ENCODE measurements around the gene HOXB4. TPM values are rescaled to one million over a fixed set of nuclear protein-coding genes. Genes with fewer than 3 reads are reported as not detected.

HOXB4 gene
- total and polyA plus RNA-seq, 2 of the 4 experiments (the other 2 are of a cell fraction) = 2.0 to 8.5 TPM

DNA sequence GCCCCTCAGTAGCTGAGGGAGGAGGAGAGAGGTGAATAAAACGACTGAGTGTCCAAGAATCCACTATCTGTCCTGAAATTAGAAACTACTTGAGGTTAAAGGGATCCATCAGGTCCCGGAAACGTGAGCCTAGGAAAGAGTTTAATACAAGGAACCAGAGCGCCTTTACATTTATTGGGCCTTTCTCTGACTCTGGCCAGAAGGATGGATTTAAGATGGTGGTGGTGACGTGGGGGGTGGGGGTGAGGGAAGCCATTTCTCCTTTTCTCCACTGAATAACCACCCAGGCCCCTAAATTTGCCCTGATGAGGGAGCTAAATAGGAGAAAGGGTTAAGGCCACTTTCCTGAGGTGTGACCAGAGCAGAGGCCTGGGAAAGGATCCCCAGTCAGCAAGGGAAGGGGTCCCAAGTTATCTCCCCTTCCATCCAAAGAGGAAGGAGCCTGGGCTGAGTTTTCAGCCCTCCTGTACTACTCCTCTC lies 49.0 kb upstream of the HOXB4 start:
- no peak overlapping the region for H2BK20ac ChIP-seq (ENCODE audit: low read depth, low read length)
- ATAC-seq (ENCODE audit: low read depth) = no peak
- no peak overlapping the region for H2AFZ ChIP-seq (replicated peaks; ENCODE audit: low read length, poor library complexity)
- intact Hi-C loops (cut with micrococcal nuclease) (no loop called here), dilution Hi-C loops (cut with HindIII; ENCODE audit: low sequenced_read_pairs, unreplicated experiment) (no loop called here), in situ Hi-C loops (cut with MboI; ENCODE audit: low sequenced_read_pairs) (loop anchor here (10.0 kb wide), 1 partner anchor 462 kb away; no protein-coding TSS in a partner anchor)
- CTCF ChIA-PET = interaction anchor here (1.3 kb wide), 1 partner anchor 9 kb away, joined by 4 read pairs; no protein-coding TSS in a partner anchor
- H3K79me1 ChIP-seq (ENCODE audit: low read depth in 1 of 2, low read length in 2 of 2) = no peaks in the 10 kb centered on the region
- no peak overlapping the region for H2BK15ac ChIP-seq (ENCODE audit: low read depth, low read length)
- no peak overlapping the region for H2BK120ac ChIP-seq (ENCODE audit: low read depth, low read length)
- H3K27ac ChIP-seq (ENCODE audit: insufficient read depth, low read length) = no peak overlapping the region
- H3K23ac ChIP-seq (ENCODE audit: low read depth, low read length) = 0 out of 2 replicates have a peak overlapping the region, but pooled peaks have one; percentile 24
- no peak overlapping the region for H3K18ac ChIP-seq (ENCODE audit: low read depth, low read length)
- peaks cover 12% of the 10 kb centered on the region; the same call in 1 of the 2 replicates for H4K20me1 ChIP-seq (ENCODE audit: insufficient read depth, low read length)
- POLR2A ChIA-PET (ENCODE audit: unreplicated experiment) = no interaction called here
- H2AK9ac ChIP-seq (replicated peaks; ENCODE audit: low read depth, low read length, poor library complexity) = no peak overlapping the region
- no peaks in the 10 kb centered on the region for H3K36me3 ChIP-seq (ENCODE audit: control insufficient read depth, insufficient read depth, low read length)
- H4K8ac ChIP-seq (ENCODE audit: low read depth in 2 of 2, low read length in 2 of 2) = no peak overlapping the region
- BruUV-seq (replicated peaks) = no TSS peak
- no peak overlapping the region for H2AK5ac ChIP-seq (ENCODE audit: low read depth, low read length)
- no peak overlapping the region for H4K91ac ChIP-seq (ENCODE audit: insufficient read depth, low read depth, low read length)
- no peak overlapping the region for H3K56ac ChIP-seq (ENCODE audit: extremely low read depth, insufficient read depth, low read length)
- H3K9ac ChIP-seq (ENCODE audit: low read depth, low read length) = no peak overlapping the region
- DNase-seq = no peak
- H3K4ac ChIP-seq (ENCODE audit: low read depth, low read length) = no peak overlapping the region
- TF ChIP-seq FOS (IDR thresholded peaks at IDR 0.05; ENCODE audit: low read depth, low read length) (no peak), CEBPB (IDR thresholded peaks at IDR 0.05; ENCODE audit: low read depth, low read length) (no peak), RAD21 (IDR thresholded peaks at IDR 0.05; ENCODE audit: low read length) (no peak), BHLHE40 (IDR thresholded peaks at IDR 0.05; ENCODE audit: low read depth, low read length) (no peak)
- TF ChIP-seq, protein P1, sequence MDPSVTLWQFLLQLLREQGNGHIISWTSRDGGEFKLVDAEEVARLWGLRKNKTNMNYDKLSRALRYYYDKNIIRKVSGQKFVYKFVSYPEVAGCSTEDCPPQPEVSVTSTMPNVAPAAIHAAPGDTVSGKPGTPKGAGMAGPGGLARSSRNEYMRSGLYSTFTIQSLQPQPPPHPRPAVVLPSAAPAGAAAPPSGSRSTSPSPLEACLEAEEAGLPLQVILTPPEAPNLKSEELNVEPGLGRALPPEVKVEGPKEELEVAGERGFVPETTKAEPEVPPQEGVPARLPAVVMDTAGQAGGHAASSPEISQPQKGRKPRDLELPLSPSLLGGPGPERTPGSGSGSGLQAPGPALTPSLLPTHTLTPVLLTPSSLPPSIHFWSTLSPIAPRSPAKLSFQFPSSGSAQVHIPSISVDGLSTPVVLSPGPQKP (IDR thresholded peaks at IDR 0.05; ENCODE audit: borderline replicate concordance, low read depth, low read length) = no peak
- TF ChIP-seq, protein P2, sequence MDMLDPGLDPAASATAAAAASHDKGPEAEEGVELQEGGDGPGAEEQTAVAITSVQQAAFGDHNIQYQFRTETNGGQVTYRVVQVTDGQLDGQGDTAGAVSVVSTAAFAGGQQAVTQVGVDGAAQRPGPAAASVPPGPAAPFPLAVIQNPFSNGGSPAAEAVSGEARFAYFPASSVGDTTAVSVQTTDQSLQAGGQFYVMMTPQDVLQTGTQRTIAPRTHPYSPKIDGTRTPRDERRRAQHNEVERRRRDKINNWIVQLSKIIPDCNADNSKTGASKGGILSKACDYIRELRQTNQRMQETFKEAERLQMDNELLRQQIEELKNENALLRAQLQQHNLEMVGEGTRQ (IDR thresholded peaks at IDR 0.05; ENCODE audit: low read depth, low read length) = no peak
- TF ChIP-seq, protein P3, sequence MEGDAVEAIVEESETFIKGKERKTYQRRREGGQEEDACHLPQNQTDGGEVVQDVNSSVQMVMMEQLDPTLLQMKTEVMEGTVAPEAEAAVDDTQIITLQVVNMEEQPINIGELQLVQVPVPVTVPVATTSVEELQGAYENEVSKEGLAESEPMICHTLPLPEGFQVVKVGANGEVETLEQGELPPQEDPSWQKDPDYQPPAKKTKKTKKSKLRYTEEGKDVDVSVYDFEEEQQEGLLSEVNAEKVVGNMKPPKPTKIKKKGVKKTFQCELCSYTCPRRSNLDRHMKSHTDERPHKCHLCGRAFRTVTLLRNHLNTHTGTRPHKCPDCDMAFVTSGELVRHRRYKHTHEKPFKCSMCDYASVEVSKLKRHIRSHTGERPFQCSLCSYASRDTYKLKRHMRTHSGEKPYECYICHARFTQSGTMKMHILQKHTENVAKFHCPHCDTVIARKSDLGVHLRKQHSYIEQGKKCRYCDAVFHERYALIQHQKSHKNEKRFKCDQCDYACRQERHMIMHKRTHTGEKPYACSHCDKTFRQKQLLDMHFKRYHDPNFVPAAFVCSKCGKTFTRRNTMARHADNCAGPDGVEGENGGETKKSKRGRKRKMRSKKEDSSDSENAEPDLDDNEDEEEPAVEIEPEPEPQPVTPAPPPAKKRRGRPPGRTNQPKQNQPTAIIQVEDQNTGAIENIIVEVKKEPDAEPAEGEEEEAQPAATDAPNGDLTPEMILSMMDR (conservative IDR thresholded peaks at IDR 0.05; ENCODE audit: low read depth, low read length) = no peak
- H3K4me1 ChIP-seq (ENCODE audit: control insufficient read depth, insufficient read depth, low read length) = no peaks in the 10 kb centered on the region; the same call in 1 of the 2 replicates
- H3K14ac ChIP-seq (replicated peaks; ENCODE audit: low read depth, low read length) = no peak overlapping the region
- peaks cover 34% of the 10 kb centered on the region for H3K9me3 ChIP-seq (ENCODE audit: control insufficient read depth, insufficient read depth, low read length)
- H3K4me2 ChIP-seq (ENCODE audit: low read depth, low read length) = no peak overlapping the region
- H4K5ac ChIP-seq (ENCODE audit: low read depth, low read length) = no peak overlapping the region
- no CpG with 5 or more reads among the region's 5 CpGs for WGBS, 2 experiments (ENCODE audit: extremely low coverage in 2 of 2, insufficient read length in 1 of 2)
- H2BK5ac ChIP-seq (ENCODE audit: low read depth, low read length, poor library complexity, severe bottlenecking) = no peak overlapping the region
- no peak overlapping the region for H3K4me3 ChIP-seq (ENCODE audit: insufficient read depth, low read depth, low read length)
- peaks cover 98% of the 10 kb centered on the region for H3K27me3 ChIP-seq (ENCODE audit: control insufficient read depth, insufficient read depth, low read length)
- no peaks in the 10 kb centered on the region; the same call in 1 of the 2 replicates for H3K9me1 ChIP-seq (ENCODE audit: insufficient read depth, low read length)
